ENCODE results near the gene SPATA7. TPM values are rescaled to one million over a fixed set of nuclear protein-coding genes. Genes with fewer than 3 reads are reported as not detected.

The SPATA7 gene
- total RNA-seq, 1 experiment from 2014 or later: 3.7 TPM

DNA sequence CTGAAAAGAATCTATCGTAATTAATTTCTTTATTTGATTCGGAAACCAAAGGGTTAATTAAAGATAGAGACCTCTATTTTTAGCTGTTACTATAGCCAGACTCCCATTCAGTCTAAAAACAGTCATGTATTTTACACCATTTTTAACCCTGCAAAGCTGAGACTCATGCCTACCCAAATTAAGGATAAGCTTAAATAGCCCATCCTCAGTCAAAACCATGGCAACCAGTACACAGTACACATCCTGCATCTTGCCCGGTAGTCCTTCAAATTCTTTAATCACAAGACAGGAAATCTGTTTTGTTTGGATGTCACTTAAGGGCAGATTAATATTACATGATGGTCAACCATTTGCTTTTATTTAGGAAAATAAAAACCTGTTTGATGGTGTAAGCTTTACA is 36.9 kb upstream of the SPATA7 start:
- TF ChIP-seq, protein P1, sequence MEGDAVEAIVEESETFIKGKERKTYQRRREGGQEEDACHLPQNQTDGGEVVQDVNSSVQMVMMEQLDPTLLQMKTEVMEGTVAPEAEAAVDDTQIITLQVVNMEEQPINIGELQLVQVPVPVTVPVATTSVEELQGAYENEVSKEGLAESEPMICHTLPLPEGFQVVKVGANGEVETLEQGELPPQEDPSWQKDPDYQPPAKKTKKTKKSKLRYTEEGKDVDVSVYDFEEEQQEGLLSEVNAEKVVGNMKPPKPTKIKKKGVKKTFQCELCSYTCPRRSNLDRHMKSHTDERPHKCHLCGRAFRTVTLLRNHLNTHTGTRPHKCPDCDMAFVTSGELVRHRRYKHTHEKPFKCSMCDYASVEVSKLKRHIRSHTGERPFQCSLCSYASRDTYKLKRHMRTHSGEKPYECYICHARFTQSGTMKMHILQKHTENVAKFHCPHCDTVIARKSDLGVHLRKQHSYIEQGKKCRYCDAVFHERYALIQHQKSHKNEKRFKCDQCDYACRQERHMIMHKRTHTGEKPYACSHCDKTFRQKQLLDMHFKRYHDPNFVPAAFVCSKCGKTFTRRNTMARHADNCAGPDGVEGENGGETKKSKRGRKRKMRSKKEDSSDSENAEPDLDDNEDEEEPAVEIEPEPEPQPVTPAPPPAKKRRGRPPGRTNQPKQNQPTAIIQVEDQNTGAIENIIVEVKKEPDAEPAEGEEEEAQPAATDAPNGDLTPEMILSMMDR (IDR thresholded peaks at IDR 0.05; ENCODE audit: unreplicated experiment): no peak
- H3K27ac Mint-ChIP-seq (ENCODE audit: low read depth, unreplicated experiment): no peak overlapping the region
- no peaks in the 10 kb centered on the region for H3K27me3 Mint-ChIP-seq (ENCODE audit: insufficient read depth, unreplicated experiment)
- no TSS peak for BruUV-seq (replicated peaks)
- no peak overlapping the region for H3K4me3 Mint-ChIP-seq (ENCODE audit: unreplicated experiment)
- CTCF ChIA-PET: interaction anchor here (0.6 kb wide), 2 partner anchors 143 to 213 kb away, joined by 3 read pairs; no protein-coding TSS in a partner anchor
- no peaks in the 10 kb centered on the region for H3K4me1 Mint-ChIP-seq (ENCODE audit: insufficient read depth, unreplicated experiment)
- H3K9me3 Mint-ChIP-seq (ENCODE audit: unreplicated experiment): no peaks in the 10 kb centered on the region
- POLR2A ChIA-PET: no interaction called here
- no peaks in the 10 kb centered on the region for H3K36me3 Mint-ChIP-seq (ENCODE audit: insufficient read depth, unreplicated experiment)
- no peak for DNase-seq (ENCODE audit: unreplicated experiment)
- intact Hi-C loops (cut with micrococcal nuclease): no loop called here

DNA sequence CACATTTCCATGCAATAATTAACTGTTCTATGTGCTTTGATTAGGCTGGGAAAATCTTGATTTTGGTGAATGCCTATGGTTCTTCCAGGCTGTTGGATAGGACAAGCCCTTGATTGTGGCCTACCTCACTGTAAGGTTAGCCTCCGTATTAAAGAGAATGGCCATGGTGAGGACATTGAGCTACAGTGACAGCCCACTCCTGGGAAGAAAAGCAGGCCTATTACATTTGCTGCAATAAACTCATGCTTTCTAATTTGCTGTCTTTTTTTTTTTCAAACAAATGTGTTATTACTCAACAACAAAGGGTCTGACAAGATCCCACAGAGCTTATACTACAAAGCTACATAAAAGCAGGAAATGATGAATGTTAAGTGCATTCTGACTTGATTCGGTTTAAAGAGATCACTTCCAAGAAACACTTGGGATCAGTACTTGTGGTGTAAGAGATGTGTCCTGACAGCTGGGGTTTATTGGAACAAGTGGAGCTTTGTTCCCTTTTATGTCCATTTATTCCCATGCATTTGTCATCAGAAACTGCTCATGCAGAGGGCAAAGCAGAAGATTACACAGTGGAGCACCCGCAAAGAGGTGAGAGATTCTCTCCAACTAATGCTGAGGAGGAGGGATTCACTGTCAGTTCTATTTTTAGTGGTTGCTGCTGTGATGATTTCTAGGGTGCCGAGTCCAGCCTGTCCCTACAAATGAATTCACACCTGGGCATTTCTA is 33.3 kb upstream of the SPATA7 start:
- Mint-ChIP-seq H3K27ac (ENCODE audit: low read depth, unreplicated experiment) (no peak overlapping the region), H3K27me3 (ENCODE audit: insufficient read depth, unreplicated experiment) (no peaks in the 10 kb centered on the region), H3K9me3 (ENCODE audit: unreplicated experiment) (no peaks in the 10 kb centered on the region), H3K4me1 (ENCODE audit: insufficient read depth, unreplicated experiment) (no peaks in the 10 kb centered on the region), H3K36me3 (ENCODE audit: insufficient read depth, unreplicated experiment) (no peaks in the 10 kb centered on the region), H3K4me3 (ENCODE audit: unreplicated experiment) (no peak overlapping the region)
- ChIA-PET CTCF (interaction anchor here (1.5 kb wide), 1 partner anchor 163 kb away, joined by 7 read pairs; no protein-coding TSS in a partner anchor), POLR2A (no interaction called here)
- TF ChIP-seq, protein P1 (IDR thresholded peaks at IDR 0.05; ENCODE audit: unreplicated experiment): no peak
- DNase-seq (ENCODE audit: unreplicated experiment): no peak
- no TSS peak for BruUV-seq (replicated peaks)
- intact Hi-C loops (cut with micrococcal nuclease): no loop called here

DNA sequence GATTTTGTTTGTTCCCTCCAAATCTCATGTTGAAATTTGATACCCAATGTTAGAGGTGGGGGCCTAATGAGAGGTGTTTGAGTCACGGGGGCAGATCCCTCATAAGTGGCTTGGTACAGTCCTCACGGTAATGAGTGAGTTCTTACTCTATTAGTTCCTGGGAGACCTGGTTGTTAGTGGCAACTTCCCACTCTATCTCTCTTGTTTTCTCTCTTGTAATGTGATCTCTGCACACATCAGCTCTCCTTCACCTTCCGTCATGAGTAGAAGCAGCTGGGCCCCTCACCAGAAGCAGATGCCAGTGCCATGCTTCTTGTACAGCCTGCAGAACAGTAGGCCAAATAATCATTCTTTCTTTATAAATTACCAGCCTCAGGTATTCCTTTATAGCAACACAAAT is 32.8 kb upstream of the SPATA7 start:
- intact Hi-C loops (cut with micrococcal nuclease): no loop called here
- no peak for DNase-seq (ENCODE audit: unreplicated experiment)
- TF ChIP-seq, protein P1 (IDR thresholded peaks at IDR 0.05; ENCODE audit: unreplicated experiment): no peak
- no peak overlapping the region for H3K4me3 Mint-ChIP-seq (ENCODE audit: unreplicated experiment)
- CTCF ChIA-PET: interaction anchor here (1.5 kb wide), 1 partner anchor 164 kb away, joined by 7 read pairs; no protein-coding TSS in a partner anchor
- H3K9me3 Mint-ChIP-seq (ENCODE audit: unreplicated experiment): no peaks in the 10 kb centered on the region
- no TSS peak for BruUV-seq (replicated peaks)
- peaks cover under 1% of the 10 kb centered on the region for H3K27me3 Mint-ChIP-seq (ENCODE audit: insufficient read depth, unreplicated experiment)
- no peak overlapping the region for H3K27ac Mint-ChIP-seq (ENCODE audit: low read depth, unreplicated experiment)
- no peaks in the 10 kb centered on the region for H3K36me3 Mint-ChIP-seq (ENCODE audit: insufficient read depth, unreplicated experiment)
- no peaks in the 10 kb centered on the region for H3K4me1 Mint-ChIP-seq (ENCODE audit: insufficient read depth, unreplicated experiment)
- POLR2A ChIA-PET: no interaction called here

DNA sequence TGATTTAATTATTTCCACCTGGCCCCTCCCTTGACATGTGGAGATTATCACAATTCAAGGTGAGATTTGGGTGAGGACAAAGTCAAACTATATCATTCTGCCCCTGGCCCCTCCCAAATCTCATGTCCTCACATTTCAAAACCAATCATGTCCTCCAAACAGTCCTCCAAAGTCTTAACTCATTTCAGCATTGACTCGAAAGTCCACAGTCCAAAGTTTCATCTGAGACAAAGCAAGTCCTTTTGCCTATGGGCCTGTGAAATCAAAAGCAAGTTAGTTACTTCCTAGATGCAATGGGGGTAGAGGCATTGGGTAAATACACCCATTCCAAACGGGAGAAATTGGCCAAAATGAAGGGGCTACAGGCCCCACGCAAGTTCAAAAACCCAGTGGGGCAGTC is 31.1 kb upstream of the SPATA7 start:
- ChIA-PET CTCF (interaction anchor here (0.6 kb wide), 2 partner anchors 14 to 410 kb away, joined by 4 to 5 read pairs; no protein-coding TSS in a partner anchor), POLR2A (interaction anchor here (1.0 kb wide), 1 partner anchor 18 kb away, joined by 3 read pairs; no protein-coding TSS in a partner anchor)
- H3K4me3 Mint-ChIP-seq (ENCODE audit: unreplicated experiment): no peak overlapping the region
- no peaks in the 10 kb centered on the region for H3K36me3 Mint-ChIP-seq (ENCODE audit: insufficient read depth, unreplicated experiment)
- H3K9me3 Mint-ChIP-seq (ENCODE audit: unreplicated experiment): no peaks in the 10 kb centered on the region
- TF ChIP-seq, protein P1 (IDR thresholded peaks at IDR 0.05; ENCODE audit: unreplicated experiment): no peak
- no peak overlapping the region for H3K27ac Mint-ChIP-seq (ENCODE audit: low read depth, unreplicated experiment)
- DNase-seq (ENCODE audit: unreplicated experiment): no peak
- no peaks in the 10 kb centered on the region for H3K4me1 Mint-ChIP-seq (ENCODE audit: insufficient read depth, unreplicated experiment)
- no TSS peak for BruUV-seq (replicated peaks)
- intact Hi-C loops (cut with micrococcal nuclease): no loop called here
- peaks cover 8% of the 10 kb centered on the region for H3K27me3 Mint-ChIP-seq (ENCODE audit: insufficient read depth, unreplicated experiment)

Data from MCF 10A (cell line).